GM12892 (cell line): ENCODE results near the gene LRRC45. TPM values are rescaled to one million over a fixed set of nuclear protein-coding genes. Genes with fewer than 3 reads are reported as not detected.
"Not testable (repeated sequence)": the region's sequence is repeated elsewhere in the genome, so short reads cannot be mapped to it uniquely, and the experiment has no call there.

Source experiments
- DNase-seq: peaks from one replicate; pipeline ENCODE4 v3.0.0; 2011; ENCODE audit not compliant: insufficient read length
- FAIRE-seq: peaks from 2 replicates; lab custom pipeline; 2011; peaks lifted over from hg19 to GRCh38; lab: Jason Lieb, UNC
- POLR2A ChIP-seq: IDR thresholded peaks from 2 replicates; pipeline ENCODE4 v1.6.1; 2011; ENCODE audit warnings: low read depth, low read length, control low read depth
- POLR2AphosphoS5 ChIP-seq: IDR thresholded peaks from 2 replicates; pipeline ENCODE4 v1.6.1; 2011; ENCODE audit warnings: low read depth, low read length, control low read depth
- TAF1 ChIP-seq: IDR thresholded peaks from 2 replicates; pipeline ENCODE4 v1.6.1; 2011; ENCODE audit warnings: low read depth, mild to moderate bottlenecking, control low read depth, low read length, borderline replicate concordance
- polyA plus RNA-seq: library from polyadenylated mRNA; unstranded; fragments of >200 nt; gene quantifications from one replicate; pipeline ENCODE4 v1.2.1, GENCODE V29; 2012; ENCODE audit warnings: missing spikeins, inconsistent platforms; ENCODE audit not compliant: missing spikeins

The LRRC45 gene
- polyA plus RNA-seq, result 10.8 TPM

DNA sequence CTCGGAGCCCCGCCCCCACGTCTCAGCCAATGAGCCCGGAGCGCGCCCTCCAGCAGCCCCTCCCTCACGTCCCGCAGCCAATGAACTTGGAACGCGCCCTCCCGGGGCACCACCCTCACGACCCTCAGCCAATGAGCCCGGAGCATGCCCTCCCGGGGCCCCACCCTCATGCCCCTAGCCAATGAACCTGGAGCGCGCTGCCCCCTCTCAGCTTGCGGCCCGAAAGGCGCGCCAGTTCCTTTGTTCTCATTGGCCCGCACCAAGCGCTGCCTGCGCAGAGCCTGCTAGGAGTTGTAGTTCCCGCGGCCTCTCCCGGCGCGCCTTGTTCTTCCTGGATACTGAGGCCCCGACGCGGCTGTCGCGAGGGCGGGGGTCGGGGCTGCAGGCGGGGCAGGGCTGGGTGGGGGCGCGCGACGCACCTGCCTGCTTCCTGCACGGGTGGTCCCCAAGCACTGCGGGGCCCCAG is at the start of gene LRRC45:
Gene LRRC45, plus strand, starts transcription at position 325 of the 466 bp plus-strand sequence. CDS start 339 bp downstream, outside the sequence.
- DNase-seq (peak; percentile 100), FAIRE-seq (peak; percentile 100)
- TF ChIP-seq TAF1, result no peak
- no peak for TF ChIP-seq POLR2AphosphoS5
- TF ChIP-seq POLR2A, result no peak

- no peak for DNase-seq
- TF ChIP-seq POLR2AphosphoS5 (no peak), TAF1 (no peak), POLR2A (no peak)
- FAIRE-seq, result no peak
Observed at GRCh38 chr17:81973432-81973831, 49.7 kb upstream of the LRRC45 start.

GRCh38 chr17:81976332-81977210 is 46.5 kb upstream of the LRRC45 start:
- TF ChIP-seq POLR2A (no peak), POLR2AphosphoS5 (no peak), TAF1 (no peak)
- FAIRE-seq, result no peak
- no peak for DNase-seq

- peak; percentile 83 for DNase-seq
- FAIRE-seq, result peak; percentile 90
- TF ChIP-seq TAF1, result peak; percentile 87
- peak; percentile 77; the same call in 1 of the 2 replicates for TF ChIP-seq POLR2AphosphoS5
- peak; percentile 84; the same call in 1 of the 2 replicates for TF ChIP-seq POLR2A
Observed at GRCh38 chr17:81977211-81977808, 45.8 kb upstream of the LRRC45 start, which contains the start of gene ASPSCR1. TSS of gene ASPSCR1 (plus strand) at chr17:81977629. CDS start at chr17:81977647, 18 bp downstream.

GRCh38 chr17:81978524-81979298 is 44.4 kb upstream of the LRRC45 start:
- DNase-seq (no peak), FAIRE-seq (no peak)
- TF ChIP-seq POLR2A, result no peak
- no peak for TF ChIP-seq POLR2AphosphoS5
- TF ChIP-seq TAF1, result no peak

GRCh38 chr17:81980122-81980521 is 43.0 kb upstream of the LRRC45 start:
- FAIRE-seq, result no peak
- no peak for TF ChIP-seq TAF1
- no peak for TF ChIP-seq POLR2AphosphoS5
- no peak for TF ChIP-seq POLR2A

DNA sequence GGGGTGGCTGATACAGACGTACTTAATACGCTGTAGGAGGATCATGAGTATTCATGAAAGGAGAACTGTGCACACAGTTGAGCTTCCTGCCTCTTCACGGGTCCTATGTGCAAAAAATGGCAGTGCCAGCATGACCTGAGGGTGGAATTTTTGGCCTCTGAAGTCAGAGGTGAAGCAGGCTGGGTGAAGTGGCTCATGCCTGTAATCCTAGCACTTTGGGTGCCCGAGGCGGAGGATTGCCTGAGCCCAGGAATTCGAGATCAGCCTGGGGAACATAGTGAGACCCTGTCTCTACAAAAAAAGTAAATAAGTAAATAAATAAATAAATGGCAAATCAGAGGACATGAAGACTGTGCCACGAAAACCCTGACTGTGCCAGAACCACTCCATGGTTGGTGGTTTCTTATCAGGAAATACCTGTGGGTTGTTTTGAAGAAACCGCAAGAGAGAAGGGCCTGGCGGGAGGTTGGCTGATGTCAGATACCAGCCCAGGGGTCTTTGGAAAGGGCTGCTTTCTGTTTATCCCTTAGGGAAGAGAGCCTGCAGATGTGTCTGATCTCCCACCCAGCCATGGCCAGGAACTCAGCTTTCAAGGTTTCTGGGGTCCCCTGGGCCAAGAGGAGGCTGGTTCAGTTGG is 42.3 kb upstream of the LRRC45 start:
- TF ChIP-seq TAF1 (no peak), POLR2AphosphoS5 (no peak), POLR2A (no peak)
- DNase-seq, result no peak

More at GRCh38 chr17:81980122-81980521, 43.0 kb upstream of the LRRC45 start:
- DNase-seq, result no peak

GRCh38 chr17:81981511-81981910 is 41.6 kb upstream of the LRRC45 start:
- FAIRE-seq, DNase-seq: not testable (repeated sequence)

More for the DNA sequence above, 42.3 kb upstream of the LRRC45 start:
- no peak for FAIRE-seq

GRCh38 chr17:81983011-81983638 is 40.0 kb upstream of the LRRC45 start:
- no peak for DNase-seq
- TF ChIP-seq TAF1 (no peak), POLR2AphosphoS5 (no peak), POLR2A (no peak)

GRCh38 chr17:81983639-81984373 is 39.3 kb upstream of the LRRC45 start:
- TF ChIP-seq POLR2A (no peak), TAF1 (no peak), POLR2AphosphoS5 (no peak)
- DNase-seq (no peak), FAIRE-seq (no peak)

More at GRCh38 chr17:81983011-81983638, 40.0 kb upstream of the LRRC45 start:
- FAIRE-seq, result no peak
